OCI-LY7 (cell line): ENCODE results near the gene PCSK7. TPM values are rescaled to one million over a fixed set of nuclear protein-coding genes. Genes with fewer than 3 reads are reported as not detected.

Experiments
- BruUV-seq: library from RNA; stranded (reverse); fragments of 400-500 nt; replicated peaks from 2 replicates; lab custom pipeline; 2021; lab: Mats Ljungman, UMichigan
- CTCF ChIA-PET: fragments of 300-600 bp; sonication (Branson Sonifier 250); formaldehyde crosslinking; loops from one replicate; lab custom pipeline; 2022; ENCODE audit warnings: antibody characterized with exemption; ENCODE audit not compliant: unreplicated experiment; lab: Charles Lee
- POLR2A ChIA-PET: fragments of 300-600 bp; sonication (Branson Sonifier 250); formaldehyde crosslinking; loops from one replicate; lab custom pipeline; 2022; ENCODE audit warnings: antibody characterized with exemption; lab: Charles Lee
- DNase-seq: peaks from one replicate; pipeline ENCODE4 v3.0.0-alpha.2; 2015; ENCODE audit warnings: low spot score
- H2AFZ ChIP-seq: fragments of 200-600 bp; sonication (generic), shearing (Covaris generic); 2 replicates; pipeline ENCODE4 v1.6.1; 2014; ENCODE audit warnings: mild to moderate bottlenecking, antibody characterized with exemption, low read length, moderate library complexity
- H3K27ac ChIP-seq: fragments of 200-600 bp; sonication (generic); 2 replicates; pipeline ENCODE4 v1.5.1; 2014; ENCODE audit warnings: mixed run types, low read depth, mild to moderate bottlenecking, moderate library complexity, low read length, inconsistent platforms; ENCODE audit not compliant: poor library complexity, severe bottlenecking
- H3K36me3 ChIP-seq: fragments of 200-600 bp; sonication (generic); 2 replicates; pipeline ENCODE4 v1.6.1; 2014; ENCODE audit warnings: mild to moderate bottlenecking, antibody characterized with exemption, low read length, moderate library complexity, mixed read lengths; ENCODE audit not compliant: insufficient read depth
- H3K4me1 ChIP-seq: fragments of 200-600 bp; sonication (generic); 2 replicates; pipeline ENCODE4 v1.5.1; 2014; ENCODE audit warnings: mild to moderate bottlenecking, low read length; ENCODE audit not compliant: insufficient read depth, poor library complexity, severe bottlenecking
- H3K4me2 ChIP-seq: fragments of 200-600 bp; sonication (generic); 2 replicates; pipeline ENCODE4 v1.6.1; 2014; ENCODE audit warnings: mild to moderate bottlenecking, low read length
- H3K4me3 ChIP-seq: fragments of 200-600 bp; sonication (generic); 2 replicates; pipeline ENCODE4 v1.5.1; 2014; ENCODE audit warnings: mild to moderate bottlenecking, low read depth, low read length; ENCODE audit not compliant: poor library complexity, severe bottlenecking
- H3K79me2 ChIP-seq: fragments of 200-600 bp; sonication (generic); 2 replicates; pipeline ENCODE4 v1.6.1; 2016; ENCODE audit warnings: low read depth, mild to moderate bottlenecking, low read length, moderate library complexity, mixed read lengths; ENCODE audit not compliant: insufficient read depth
- H3K9me2 ChIP-seq: fragments of 200-600 bp; sonication (generic); 2 replicates; pipeline ENCODE4 v1.6.1; 2016; ENCODE audit warnings: mild to moderate bottlenecking, low read length, mixed read lengths; ENCODE audit not compliant: insufficient read depth
- H3K9me3 ChIP-seq: fragments of 200-600 bp; sonication (generic); 2 replicates; pipeline ENCODE4 v1.6.1; 2014; ENCODE audit warnings: mild to moderate bottlenecking, mixed run types, low read length, mixed read lengths
- H4K20me1 ChIP-seq: fragments of 200-600 bp; sonication (generic); 2 replicates; pipeline ENCODE4 v1.6.1; 2014; ENCODE audit warnings: mild to moderate bottlenecking, antibody characterized with exemption, low read length, moderate library complexity, mixed read lengths; ENCODE audit not compliant: insufficient read depth
- EZH2phosphoT487 ChIP-seq: fragments of 200-600 bp; sonication (generic); IDR thresholded peaks from 2 replicates; pipeline ENCODE4 v1.6.1; 2018; ENCODE audit warnings: low read depth, borderline replicate concordance, mild to moderate bottlenecking, mixed run types, antibody characterized with exemption, low read length, moderate library complexity, mixed read lengths
- intact Hi-C: fragments of 100-400 bp; cut with micrococcal nuclease; formaldehyde crosslinking; loops from one replicate; pipeline ENCODE4 v1.10.0; 2022; ENCODE audit not compliant: unreplicated experiment
- total RNA-seq, 2 experiments: library from RNA; depleted of rRNA in 1 of 2; stranded (reverse); fragments of >200 nt in 1 of 2; shearing (Covaris generic) in 1 of 2; gene quantifications; 2 replicates each; pipeline ENCODE4 v1.2.3, GENCODE V29; 2014 to 2022
- TF ChIP-seq, protein P1 (sequence below): fragments of 200-600 bp; sonication (generic); conservative IDR thresholded peaks from 2 replicates; pipeline ENCODE4 v1.5.1; 2014; ENCODE audit warnings: mild to moderate bottlenecking, antibody characterized with exemption, low read length, moderate library complexity, mixed read lengths

Gene PCSK7
- total RNA-seq, 2 experiments from 2014 or later, result 44.1 to 91.2 TPM

DNA sequence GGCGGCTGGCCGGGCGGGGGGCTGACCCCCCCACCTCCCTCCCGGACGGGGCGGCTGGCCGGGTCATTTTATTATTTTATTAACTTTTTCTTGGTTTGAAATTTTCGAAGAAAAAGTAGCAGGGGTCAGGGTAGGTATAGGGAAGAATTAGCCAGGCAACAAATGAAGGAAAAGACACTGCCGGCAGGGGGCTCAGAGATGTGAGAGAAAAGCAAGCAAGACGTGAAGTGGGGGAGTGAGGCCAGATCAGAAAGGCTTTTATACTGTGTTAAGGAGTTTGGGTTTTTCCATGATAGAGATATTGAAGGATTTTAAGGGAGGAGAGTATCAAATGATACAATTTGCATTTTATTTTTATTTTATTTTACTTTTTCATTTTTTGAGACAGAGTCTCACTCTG is 19.6 kb upstream of the PCSK7 start:
- ChIA-PET CTCF (no interaction called here), POLR2A (no interaction called here)
- no TSS peak for BruUV-seq
- Histone ChIP-seq H2AFZ (no peak overlapping the region), H3K9me2 (no peaks in the 10 kb centered on the region), H3K9me3 (no peaks in the 10 kb centered on the region), H4K20me1 (no peaks in the 10 kb centered on the region), H3K4me1 (no peaks in the 10 kb centered on the region), H3K36me3 (peaks cover 47% of the 10 kb centered on the region), H3K4me3 (no peak overlapping the region), H3K4me2 (no peak overlapping the region), H3K27ac (no peak overlapping the region), H3K79me2 (no peaks in the 10 kb centered on the region)
- TF ChIP-seq EZH2phosphoT487, result no peak
- TF ChIP-seq, protein P1, sequence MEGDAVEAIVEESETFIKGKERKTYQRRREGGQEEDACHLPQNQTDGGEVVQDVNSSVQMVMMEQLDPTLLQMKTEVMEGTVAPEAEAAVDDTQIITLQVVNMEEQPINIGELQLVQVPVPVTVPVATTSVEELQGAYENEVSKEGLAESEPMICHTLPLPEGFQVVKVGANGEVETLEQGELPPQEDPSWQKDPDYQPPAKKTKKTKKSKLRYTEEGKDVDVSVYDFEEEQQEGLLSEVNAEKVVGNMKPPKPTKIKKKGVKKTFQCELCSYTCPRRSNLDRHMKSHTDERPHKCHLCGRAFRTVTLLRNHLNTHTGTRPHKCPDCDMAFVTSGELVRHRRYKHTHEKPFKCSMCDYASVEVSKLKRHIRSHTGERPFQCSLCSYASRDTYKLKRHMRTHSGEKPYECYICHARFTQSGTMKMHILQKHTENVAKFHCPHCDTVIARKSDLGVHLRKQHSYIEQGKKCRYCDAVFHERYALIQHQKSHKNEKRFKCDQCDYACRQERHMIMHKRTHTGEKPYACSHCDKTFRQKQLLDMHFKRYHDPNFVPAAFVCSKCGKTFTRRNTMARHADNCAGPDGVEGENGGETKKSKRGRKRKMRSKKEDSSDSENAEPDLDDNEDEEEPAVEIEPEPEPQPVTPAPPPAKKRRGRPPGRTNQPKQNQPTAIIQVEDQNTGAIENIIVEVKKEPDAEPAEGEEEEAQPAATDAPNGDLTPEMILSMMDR, result no peak
- intact Hi-C loops, result no loop called here
- no peak for DNase-seq

- BruUV-seq, result no TSS peak
- DNase-seq, result no peak
Measured at GRCh38 chr11:117249571-117249970, 17.7 kb upstream of the PCSK7 start.

DNA sequence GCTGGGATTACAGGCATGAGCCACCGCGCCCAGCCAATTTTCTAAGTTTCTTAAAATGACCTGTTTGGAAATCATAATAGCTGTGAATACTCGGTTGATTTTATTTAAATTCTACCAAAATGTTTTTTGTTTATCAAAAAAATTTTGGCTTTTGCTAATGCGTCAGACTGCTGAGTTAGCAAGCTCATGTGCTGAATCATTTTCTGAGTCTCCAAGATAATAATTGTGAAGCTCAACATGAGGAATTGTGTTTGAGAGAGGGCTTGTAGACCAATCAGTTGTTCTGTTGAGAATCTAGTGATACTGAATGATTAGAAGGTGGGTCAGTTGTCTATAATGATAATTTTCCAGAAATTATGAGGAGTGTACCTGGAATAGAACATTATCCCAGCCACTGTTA is 16.5 kb upstream of the PCSK7 start:
- H3K9me3 ChIP-seq, result no peaks in the 10 kb centered on the region
- no peaks in the 10 kb centered on the region for H3K79me2 ChIP-seq
- ChIA-PET POLR2A (interaction anchor here (0.6 to 1.7 kb wide), 2 partner anchors 14 to 460 kb away, joined by 3 to 5 read pairs; partner anchors contain the start of gene ZPR1), CTCF (no interaction called here)
- no peak overlapping the region for H2AFZ ChIP-seq
- BruUV-seq, result no TSS peak
- no peaks in the 10 kb centered on the region for H3K4me1 ChIP-seq
- no peaks in the 10 kb centered on the region for H4K20me1 ChIP-seq
- no peak for DNase-seq
- H3K36me3 ChIP-seq, result peaks cover 67% of the 10 kb centered on the region
- no peaks in the 10 kb centered on the region for H3K9me2 ChIP-seq
- no peak overlapping the region for H3K4me3 ChIP-seq
- no peak overlapping the region for H3K27ac ChIP-seq
- H3K4me2 ChIP-seq, result no peak overlapping the region
- no peak for TF ChIP-seq EZH2phosphoT487
- TF ChIP-seq, protein P1, result no peak
- intact Hi-C loops, result no loop called here

More at GRCh38 chr11:117249571-117249970, 17.7 kb upstream of the PCSK7 start:
- peaks cover 65% of the 10 kb centered on the region for H3K36me3 ChIP-seq
- H3K4me3 ChIP-seq, result no peak overlapping the region
- no peaks in the 10 kb centered on the region for H3K79me2 ChIP-seq
- no peak overlapping the region for H3K27ac ChIP-seq
- ChIA-PET CTCF (no interaction called here), POLR2A (no interaction called here)
- no peak overlapping the region for H2AFZ ChIP-seq
- no peak for TF ChIP-seq EZH2phosphoT487
- TF ChIP-seq, protein P1, result no peak
- no peaks in the 10 kb centered on the region for H3K9me2 ChIP-seq
- intact Hi-C loops, result no loop called here
- H3K4me1 ChIP-seq, result no peaks in the 10 kb centered on the region
- no peaks in the 10 kb centered on the region for H4K20me1 ChIP-seq
- H3K9me3 ChIP-seq, result no peaks in the 10 kb centered on the region
- no peak overlapping the region for H3K4me2 ChIP-seq
